GM18907 (cell line): ENCODE results near the gene USP48.
"Not testable (repeated sequence)": the region's sequence is repeated elsewhere in the genome, so short reads cannot be mapped to it uniquely, and the experiment has no call there.

Experiments
- ATAC-seq: cut with Tn5 transposase; IDR thresholded peaks from one replicate; pipeline ENCODE4 v1.9.1; 2021; ENCODE audit warnings: mild to moderate bottlenecking, moderate library complexity; ENCODE audit not compliant: unreplicated experiment

USP48 gene

GRCh38 chr1:21639594-21640041 is 143.3 kb downstream of the USP48 start:
- no peak for ATAC-seq

DNA sequence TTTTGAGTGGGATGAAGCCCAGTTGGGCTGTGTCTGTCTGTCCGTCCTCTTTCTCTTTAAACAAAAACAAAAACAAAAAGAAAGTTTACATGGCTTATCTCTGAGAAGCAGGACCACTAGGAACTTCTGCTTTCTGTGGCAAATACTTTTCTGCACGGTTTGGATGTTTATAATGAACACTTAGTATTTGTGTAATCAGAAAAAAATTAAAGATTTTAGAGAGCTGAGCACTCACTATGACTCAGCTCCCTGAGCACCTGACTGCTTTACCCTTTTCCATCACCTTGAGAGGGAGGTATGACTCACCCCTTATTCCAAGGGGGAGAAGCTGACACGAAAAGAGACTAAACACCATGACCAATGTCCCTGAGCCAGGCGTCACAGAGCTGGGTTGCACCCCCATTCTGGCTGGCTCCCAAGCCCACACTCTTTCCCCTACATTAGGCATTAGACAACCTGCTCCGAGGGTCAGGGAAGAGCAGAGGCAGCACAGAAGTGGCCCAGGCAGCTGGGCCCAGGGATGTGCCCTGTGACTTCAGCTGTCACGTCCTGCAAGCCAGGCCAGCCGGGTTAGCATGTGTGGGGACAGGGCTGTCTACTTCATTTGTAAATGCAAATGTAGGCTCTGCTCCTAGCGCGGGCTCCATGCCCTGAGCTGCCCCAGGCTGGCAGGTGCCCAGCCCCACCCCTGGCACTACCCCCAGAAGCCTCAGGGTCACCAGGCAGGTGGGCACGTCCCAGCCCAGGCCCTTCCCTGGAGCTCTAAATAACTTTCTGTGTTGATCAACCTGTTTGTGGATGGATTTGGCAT is 144.2 kb downstream of the USP48 start:
- ATAC-seq = no peak

DNA sequence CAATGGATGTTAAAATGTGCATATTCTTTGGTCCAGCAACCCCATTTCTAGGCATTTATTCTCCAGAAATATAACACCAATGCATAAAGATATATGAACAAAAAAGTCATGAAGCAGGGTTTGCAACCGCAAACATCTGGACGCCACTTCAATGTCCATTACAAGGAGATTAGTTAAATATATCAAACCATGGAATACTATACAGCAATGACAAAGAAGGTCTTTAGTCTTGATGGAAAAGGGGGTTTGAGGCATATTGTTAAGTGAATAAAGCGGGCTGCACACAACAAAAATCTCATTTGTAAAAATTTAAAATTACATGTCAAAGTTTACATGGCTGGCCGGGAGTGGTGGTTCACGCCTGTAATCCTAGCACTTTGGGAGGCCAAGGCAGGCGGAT is 145.4 kb downstream of the USP48 start:
- no peak for ATAC-seq

DNA sequence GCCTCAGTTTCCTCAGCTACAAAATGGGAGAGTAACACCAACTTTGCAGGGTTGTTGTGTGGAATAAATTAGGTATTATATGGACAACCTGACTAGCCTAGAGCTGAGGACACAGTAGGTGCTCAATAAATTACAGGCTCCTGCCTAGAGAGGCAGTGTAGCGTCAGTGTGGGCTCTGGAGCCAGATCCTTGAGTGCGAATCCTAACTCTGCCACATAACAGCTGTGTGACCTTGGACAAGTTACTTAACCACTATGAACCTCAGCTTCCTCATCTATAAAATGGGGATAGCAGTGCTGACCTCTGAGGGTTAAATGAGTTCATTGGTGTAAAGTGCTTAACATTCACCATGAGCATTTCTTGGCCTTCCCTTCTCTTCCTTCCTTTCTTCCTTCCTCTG is 146.9 kb downstream of the USP48 start:
- ATAC-seq = no peak

DNA sequence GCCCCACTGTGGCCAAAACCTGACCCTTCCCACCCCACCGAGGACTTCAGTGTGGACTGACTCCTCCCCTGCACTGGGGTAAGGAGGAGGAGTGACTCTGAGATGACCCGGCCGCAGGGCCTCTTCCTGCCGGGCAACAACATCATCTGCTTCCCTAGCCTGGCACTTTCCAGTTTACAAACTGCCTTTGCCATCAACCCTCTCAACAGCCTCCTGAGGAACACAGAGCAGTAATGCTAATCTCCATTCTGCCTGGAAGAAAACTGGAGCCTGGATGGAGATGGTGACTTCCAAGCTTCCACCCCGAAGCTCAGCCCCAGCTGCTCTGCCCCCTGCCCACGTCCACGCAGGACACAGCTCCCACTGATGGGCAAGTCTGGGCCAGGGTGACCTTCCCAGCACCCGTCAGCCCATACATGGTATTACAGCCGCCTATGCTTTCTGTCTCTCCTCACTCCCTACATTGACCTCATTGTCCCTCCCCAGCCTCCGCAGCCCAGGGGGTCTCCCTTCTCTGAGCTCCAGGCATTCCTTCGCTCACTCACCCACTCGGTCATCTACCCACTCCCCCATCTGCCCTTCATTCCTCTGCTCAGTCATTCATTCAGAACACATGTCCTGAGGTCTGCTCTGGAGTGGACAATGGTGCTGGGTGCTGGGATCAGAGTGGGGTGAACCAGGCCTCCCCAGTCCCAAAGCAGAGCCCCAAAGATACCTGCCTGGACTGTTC is 148.0 kb downstream of the USP48 start:
- ATAC-seq = no peak

GRCh38 chr1:21633992-21634805 is 148.8 kb downstream of the USP48 start:
- ATAC-seq = no peak

GRCh38 chr1:21633141-21633755 is 149.7 kb downstream of the USP48 start:
- ATAC-seq = no peak

DNA sequence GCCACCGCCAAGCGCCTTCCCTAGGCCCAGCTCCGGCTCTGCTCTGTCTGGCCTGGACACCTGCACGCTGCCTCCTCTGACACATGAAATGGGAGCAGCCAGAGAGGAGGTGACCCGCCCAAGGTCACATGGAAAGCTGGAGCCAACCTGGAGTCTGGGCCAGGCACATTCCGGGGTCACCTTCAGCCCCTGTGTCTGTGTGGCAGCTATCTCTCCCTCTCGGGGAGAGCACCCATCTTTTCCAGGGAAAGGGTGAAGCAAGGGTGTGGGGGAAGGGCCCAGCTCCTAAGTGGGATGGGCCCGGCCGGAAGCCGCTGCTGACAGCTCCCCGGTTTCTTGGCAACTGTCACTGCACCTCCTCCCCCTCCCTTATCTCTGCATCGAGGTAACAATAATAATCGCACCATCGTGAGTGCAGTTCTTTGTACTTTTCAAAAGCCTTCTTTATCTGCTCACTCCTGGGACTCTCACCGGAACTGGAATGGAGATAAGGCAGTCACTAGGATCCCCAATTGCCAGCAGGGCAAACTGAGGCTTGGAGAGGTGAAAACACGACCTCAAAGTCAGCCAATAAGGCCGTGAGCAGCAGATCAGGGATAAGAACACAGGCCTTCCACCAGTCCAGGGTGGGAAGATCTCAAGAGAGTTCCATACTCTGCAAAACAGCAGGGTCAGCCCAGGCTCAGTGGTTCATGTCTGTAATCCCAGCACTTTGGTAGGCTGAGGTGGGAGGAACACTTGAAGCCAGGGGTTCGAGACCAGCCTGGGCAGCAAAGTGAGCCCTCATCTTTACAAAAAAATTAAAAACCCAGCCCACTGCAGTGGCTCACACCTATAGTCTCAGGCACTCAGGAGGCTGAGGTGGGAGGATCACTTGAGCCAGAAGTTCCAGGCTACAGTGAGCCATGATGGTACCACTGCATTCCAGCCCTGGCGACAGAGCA is 150.7 kb downstream of the USP48 start:
- ATAC-seq = no peak

GRCh38 chr1:21631590-21631943 is 151.4 kb downstream of the USP48 start:
- not testable (repeated sequence) for ATAC-seq

- ATAC-seq = no peak
These were observed 152.2 kb downstream of the USP48 start for GRCh38 chr1:21630571-21631343.

DNA sequence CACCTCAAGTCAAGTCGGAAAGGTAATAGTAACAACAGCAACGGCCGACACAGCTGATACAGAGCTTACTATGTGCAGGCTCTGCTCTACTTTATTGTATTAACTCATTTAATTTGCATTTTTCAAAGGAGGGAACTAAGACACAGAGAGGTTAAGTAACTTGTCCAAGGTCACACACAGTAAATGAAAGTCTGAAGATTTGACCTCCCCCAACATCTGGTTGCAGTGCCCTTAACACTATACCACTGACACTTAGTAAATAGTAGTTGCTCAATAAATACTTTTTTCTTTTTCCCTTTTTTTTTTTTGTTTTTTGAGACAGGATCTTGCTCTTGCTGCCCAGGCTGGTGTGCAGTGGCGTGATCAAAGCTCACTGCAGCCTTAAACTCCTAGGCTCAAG is 153.0 kb downstream of the USP48 start:
- no peak for ATAC-seq

GRCh38 chr1:21628798-21629393 is 154.1 kb downstream of the USP48 start:
- ATAC-seq = no peak
